Astrocyte (in vitro differentiated cells and primary cell): Measurements from ENCODE around the gene KLHL24.

Experiments
- EZH2 ChIP-seq: IDR thresholded peaks from 2 replicates; pipeline ENCODE4 v1.6.1; 2012; ENCODE audit warnings: mild to moderate bottlenecking, low read length, inconsistent platforms; ENCODE audit not compliant: insufficient read depth
- TF ChIP-seq, protein P1 (sequence below): IDR thresholded peaks from 2 replicates; pipeline ENCODE4 v1.5.1; 2011; ENCODE audit warnings: low read depth, mild to moderate bottlenecking, inconsistent platforms, low read length, moderate library complexity; ENCODE audit not compliant: insufficient read depth

DNA sequence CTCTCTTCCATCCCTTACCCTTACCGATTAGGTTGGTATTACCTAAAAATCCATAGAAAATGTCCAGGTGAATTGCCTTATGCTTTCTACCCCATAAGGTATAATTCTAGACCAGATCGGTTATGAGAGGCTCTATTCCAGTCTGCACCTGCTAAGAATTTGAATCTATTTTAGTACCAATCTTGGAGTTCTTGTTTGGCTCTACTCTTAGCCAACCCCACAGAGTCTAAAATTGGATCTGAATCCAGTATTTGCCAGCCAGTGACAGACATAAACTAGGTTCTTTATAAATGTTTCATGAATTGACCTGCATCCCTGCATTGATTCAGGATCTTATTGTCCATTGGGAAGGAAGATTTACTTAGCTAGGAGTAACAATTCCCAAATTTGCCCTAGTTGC, 6.5 kb downstream of the KLHL24 start:
- TF ChIP-seq, protein P1, sequence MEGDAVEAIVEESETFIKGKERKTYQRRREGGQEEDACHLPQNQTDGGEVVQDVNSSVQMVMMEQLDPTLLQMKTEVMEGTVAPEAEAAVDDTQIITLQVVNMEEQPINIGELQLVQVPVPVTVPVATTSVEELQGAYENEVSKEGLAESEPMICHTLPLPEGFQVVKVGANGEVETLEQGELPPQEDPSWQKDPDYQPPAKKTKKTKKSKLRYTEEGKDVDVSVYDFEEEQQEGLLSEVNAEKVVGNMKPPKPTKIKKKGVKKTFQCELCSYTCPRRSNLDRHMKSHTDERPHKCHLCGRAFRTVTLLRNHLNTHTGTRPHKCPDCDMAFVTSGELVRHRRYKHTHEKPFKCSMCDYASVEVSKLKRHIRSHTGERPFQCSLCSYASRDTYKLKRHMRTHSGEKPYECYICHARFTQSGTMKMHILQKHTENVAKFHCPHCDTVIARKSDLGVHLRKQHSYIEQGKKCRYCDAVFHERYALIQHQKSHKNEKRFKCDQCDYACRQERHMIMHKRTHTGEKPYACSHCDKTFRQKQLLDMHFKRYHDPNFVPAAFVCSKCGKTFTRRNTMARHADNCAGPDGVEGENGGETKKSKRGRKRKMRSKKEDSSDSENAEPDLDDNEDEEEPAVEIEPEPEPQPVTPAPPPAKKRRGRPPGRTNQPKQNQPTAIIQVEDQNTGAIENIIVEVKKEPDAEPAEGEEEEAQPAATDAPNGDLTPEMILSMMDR, result no peak
- TF ChIP-seq EZH2, result no peak
